ENCODE data around the gene MUC22. TPM values are rescaled to one million over a fixed set of nuclear protein-coding genes. Genes with fewer than 3 reads are reported as not detected.
"Not testable (repeated sequence)": the region's sequence is repeated elsewhere in the genome, so short reads cannot be mapped to it uniquely, and the experiment has no call there.

MUC22 gene
- total RNA-seq, 1 donor from 2014 or later: not detected

- no peak for ATAC-seq (ENCODE audit: low read depth)
- Mint-ChIP-seq H3K27ac (no peak overlapping the region), H3K36me3 (ENCODE audit: low read depth) (no peaks in the 10 kb centered on the region), H3K27me3 (peaks cover 35% of the 10 kb centered on the region), H3K4me1 (no peaks in the 10 kb centered on the region), H3K4me3 (no peak overlapping the region), H3K9me3 (peaks cover 5% of the 10 kb centered on the region)
- intact Hi-C loops (cut with micrococcal nuclease): no loop called here
- no peak for TF ChIP-seq CTCF (IDR thresholded peaks at IDR 0.05)
- DNase-seq: no peak
- POLR2A ChIA-PET: no interaction called here
- CTCF ChIA-PET: no interaction called here
These were observed 879 bp downstream of the MUC22 start for GRCh38 chr6:31011153-31011552.

- peaks cover 5% of the 10 kb centered on the region for H3K9me3 Mint-ChIP-seq
These were observed 6.5 kb downstream of the MUC22 start for GRCh38 chr6:31016659-31017299.

GRCh38 chr6:31017436-31017835 lies 7.2 kb downstream of the MUC22 start:
- CTCF ChIA-PET; intact Hi-C loops (cut with micrococcal nuclease); DNase-seq; ATAC-seq (ENCODE audit: low read depth); H3K4me3 Mint-ChIP-seq; H3K4me1 Mint-ChIP-seq; H3K9me3 Mint-ChIP-seq; POLR2A ChIA-PET; H3K27ac Mint-ChIP-seq; H3K36me3 Mint-ChIP-seq (ENCODE audit: low read depth): not testable (repeated sequence)
- H3K27me3 Mint-ChIP-seq: peaks cover 26% of the 10 kb centered on the region

More at GRCh38 chr6:31016659-31017299, 6.5 kb downstream of the MUC22 start:
- DNase-seq: no peak
- no peak for TF ChIP-seq CTCF (IDR thresholded peaks at IDR 0.05)
- intact Hi-C loops (cut with micrococcal nuclease): no loop called here
- no peak overlapping the region for H3K4me3 Mint-ChIP-seq
- H3K4me1 Mint-ChIP-seq: peaks cover 8% of the 10 kb centered on the region
- ChIA-PET CTCF (no interaction called here), POLR2A (no interaction called here)
- H3K27me3 Mint-ChIP-seq: peaks cover 29% of the 10 kb centered on the region
- H3K36me3 Mint-ChIP-seq (ENCODE audit: low read depth): no peaks in the 10 kb centered on the region
- no peak for ATAC-seq (ENCODE audit: low read depth)
- H3K27ac Mint-ChIP-seq: no peak overlapping the region

GRCh38 chr6:31020057-31020456 lies 9.8 kb downstream of the MUC22 start:
- intact Hi-C loops (cut with micrococcal nuclease): no loop called here
- ATAC-seq (ENCODE audit: low read depth) (no peak), DNase-seq (no peak)
- Mint-ChIP-seq H3K36me3 (ENCODE audit: low read depth) (no peaks in the 10 kb centered on the region), H3K27ac (no peak overlapping the region), H3K9me3 (no peaks in the 10 kb centered on the region), H3K27me3 (peaks cover 16% of the 10 kb centered on the region), H3K4me1 (peaks cover 8% of the 10 kb centered on the region), H3K4me3 (no peak overlapping the region)
- TF ChIP-seq CTCF (IDR thresholded peaks at IDR 0.05): no peak
- POLR2A ChIA-PET: no interaction called here
- CTCF ChIA-PET: interaction anchor here (0.7 kb wide), 1 partner anchor 56 kb away, joined by 3 read pairs; no protein-coding TSS in a partner anchor

- DNase-seq; intact Hi-C loops (cut with micrococcal nuclease); CTCF ChIA-PET; H3K9me3 Mint-ChIP-seq; H3K27ac Mint-ChIP-seq; ATAC-seq (ENCODE audit: low read depth); H3K36me3 Mint-ChIP-seq (ENCODE audit: low read depth); H3K4me3 Mint-ChIP-seq; H3K4me1 Mint-ChIP-seq; POLR2A ChIA-PET: not testable (repeated sequence)
- H3K27me3 Mint-ChIP-seq: peaks cover 19% of the 10 kb centered on the region
These were observed 10.5 kb downstream of the MUC22 start for GRCh38 chr6:31020631-31021255.

GRCh38 chr6:31021705-31022531 lies 11.6 kb downstream of the MUC22 start:
- CTCF ChIA-PET; H3K36me3 Mint-ChIP-seq (ENCODE audit: low read depth); DNase-seq; ATAC-seq (ENCODE audit: low read depth); H3K4me3 Mint-ChIP-seq; POLR2A ChIA-PET; intact Hi-C loops (cut with micrococcal nuclease); H3K27ac Mint-ChIP-seq; H3K4me1 Mint-ChIP-seq; H3K9me3 Mint-ChIP-seq: not testable (repeated sequence)
- peaks cover 21% of the 10 kb centered on the region for H3K27me3 Mint-ChIP-seq

Data from activated B cell treated with CpG ODN at 0.5 μM for 24 hours (primary cell).